ENCODE measurements around the gene SPRY1. TPM values are rescaled to one million over a fixed set of nuclear protein-coding genes. Genes with fewer than 3 reads are reported as not detected.
A peak's percentile ranks its signal among the peaks of the same experiment; 100 is the strongest.

The SPRY1 gene
- total and polyA plus RNA-seq, 2 experiments from 2014 or later: 29.7 to 43.9 TPM

DNA sequence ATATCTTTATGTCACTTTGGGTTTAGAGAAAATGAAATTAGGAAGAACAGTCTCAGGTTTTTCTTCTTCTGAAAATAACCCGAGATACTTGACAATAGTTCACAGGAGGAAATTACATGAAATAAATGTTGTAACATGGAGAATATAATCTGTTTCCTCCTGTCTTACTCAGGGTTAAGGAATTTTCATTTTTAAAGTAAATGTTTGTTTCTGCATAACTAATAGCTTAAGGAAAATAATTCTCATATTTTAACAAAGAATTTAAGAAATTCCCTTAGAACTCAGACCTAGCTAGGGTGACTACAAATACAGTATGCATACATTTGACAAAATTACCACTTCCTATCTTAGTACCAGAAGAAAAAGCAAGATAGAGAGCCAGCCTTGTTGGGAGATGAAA is 17.2 kb upstream of the SPRY1 start:
- Histone ChIP-seq H3K4me3 (no peak overlapping the region), H3K36me3 (no peaks in the 10 kb centered on the region), H3K9me3 (ENCODE audit: low read depth) (no peaks in the 10 kb centered on the region), H3K4me1 (ENCODE audit: low read depth) (no peaks in the 10 kb centered on the region), H3K27me3 (no peaks in the 10 kb centered on the region), H3K27ac (no peak overlapping the region)
- DNase-seq (ENCODE audit: low read depth in 1 of 2, low spot score in 1 of 2): no peak
- TF ChIP-seq, protein P1, sequence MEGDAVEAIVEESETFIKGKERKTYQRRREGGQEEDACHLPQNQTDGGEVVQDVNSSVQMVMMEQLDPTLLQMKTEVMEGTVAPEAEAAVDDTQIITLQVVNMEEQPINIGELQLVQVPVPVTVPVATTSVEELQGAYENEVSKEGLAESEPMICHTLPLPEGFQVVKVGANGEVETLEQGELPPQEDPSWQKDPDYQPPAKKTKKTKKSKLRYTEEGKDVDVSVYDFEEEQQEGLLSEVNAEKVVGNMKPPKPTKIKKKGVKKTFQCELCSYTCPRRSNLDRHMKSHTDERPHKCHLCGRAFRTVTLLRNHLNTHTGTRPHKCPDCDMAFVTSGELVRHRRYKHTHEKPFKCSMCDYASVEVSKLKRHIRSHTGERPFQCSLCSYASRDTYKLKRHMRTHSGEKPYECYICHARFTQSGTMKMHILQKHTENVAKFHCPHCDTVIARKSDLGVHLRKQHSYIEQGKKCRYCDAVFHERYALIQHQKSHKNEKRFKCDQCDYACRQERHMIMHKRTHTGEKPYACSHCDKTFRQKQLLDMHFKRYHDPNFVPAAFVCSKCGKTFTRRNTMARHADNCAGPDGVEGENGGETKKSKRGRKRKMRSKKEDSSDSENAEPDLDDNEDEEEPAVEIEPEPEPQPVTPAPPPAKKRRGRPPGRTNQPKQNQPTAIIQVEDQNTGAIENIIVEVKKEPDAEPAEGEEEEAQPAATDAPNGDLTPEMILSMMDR (IDR thresholded peaks at IDR 0.05; ENCODE audit: low read depth, low read length): no peak

DNA sequence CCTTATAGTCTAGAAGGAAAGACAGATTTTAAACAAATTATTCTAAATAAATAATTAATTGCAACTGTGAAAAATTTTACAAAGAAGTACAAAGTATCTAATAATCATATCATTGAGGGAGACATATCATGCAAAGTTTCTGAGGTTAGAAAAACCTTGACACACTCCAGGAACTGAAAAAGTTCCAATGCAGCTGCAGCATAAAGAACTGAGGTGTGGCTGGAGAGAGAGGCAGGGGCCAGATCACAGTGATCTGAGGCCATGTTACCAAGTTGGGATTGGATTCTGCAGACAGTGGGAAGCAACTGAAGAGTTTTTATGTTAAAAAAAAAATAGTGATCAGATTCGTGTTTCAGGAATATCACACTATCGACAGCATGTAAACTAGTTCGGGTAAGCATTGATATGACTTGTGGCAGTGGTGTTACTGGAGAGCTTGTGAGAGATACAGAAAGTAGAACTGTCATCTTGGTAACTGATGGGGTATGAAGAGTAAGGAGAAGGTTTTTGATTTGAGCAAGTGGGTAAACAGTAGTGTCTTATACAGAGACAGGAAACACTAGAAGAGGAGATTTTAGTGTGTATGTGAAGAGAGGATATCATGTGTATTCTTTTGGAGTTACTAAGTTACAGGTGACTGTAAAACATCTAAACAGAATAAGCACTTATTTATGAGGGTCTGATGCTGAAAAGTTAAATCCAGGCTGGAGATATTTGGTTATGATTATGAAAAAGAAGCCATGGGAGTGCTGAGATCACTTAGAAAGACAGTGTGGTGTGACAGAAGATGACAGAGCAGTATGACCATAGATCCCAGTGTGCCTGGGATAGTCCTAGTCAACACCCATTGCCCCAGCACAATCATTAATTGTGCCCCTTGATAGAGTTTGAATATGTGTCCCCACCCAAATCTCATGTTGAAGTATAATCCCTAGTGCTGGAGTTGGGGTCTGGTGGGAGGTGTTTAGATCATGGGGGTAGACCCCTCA is 15.6 kb upstream of the SPRY1 start:
- DNase-seq (ENCODE audit: low read depth in 1 of 2, low spot score in 1 of 2): no peak
- Histone ChIP-seq H3K9me3 (ENCODE audit: low read depth) (no peaks in the 10 kb centered on the region), H3K27ac (no peak overlapping the region), H3K4me1 (ENCODE audit: low read depth) (no peaks in the 10 kb centered on the region), H3K4me3 (no peak overlapping the region), H3K27me3 (no peaks in the 10 kb centered on the region), H3K36me3 (no peaks in the 10 kb centered on the region)
- TF ChIP-seq, protein P1 (IDR thresholded peaks at IDR 0.05; ENCODE audit: low read depth, low read length): no peak

DNA sequence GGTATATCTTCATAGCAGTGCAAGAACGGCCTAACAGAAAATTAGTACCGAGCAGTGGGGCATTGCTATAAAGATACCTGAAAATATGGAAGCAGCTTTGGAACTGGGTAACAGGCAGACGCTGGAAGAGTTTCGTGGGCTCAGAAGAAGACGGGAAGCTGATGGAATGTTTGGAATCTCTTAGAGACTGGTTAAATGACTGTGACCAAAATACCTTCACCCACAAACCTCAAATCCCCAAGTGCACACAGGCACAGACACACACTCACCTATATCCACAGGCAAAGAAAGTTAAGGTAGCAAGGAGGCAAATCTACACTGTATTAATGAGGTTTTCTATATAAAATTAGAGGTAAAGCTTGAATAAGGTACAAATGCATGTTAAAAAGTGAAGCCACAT is 14.6 kb upstream of the SPRY1 start:
- Histone ChIP-seq H3K9me3 (ENCODE audit: low read depth) (no peaks in the 10 kb centered on the region), H3K27ac (no peak overlapping the region), H3K4me3 (no peak overlapping the region), H3K27me3 (no peaks in the 10 kb centered on the region), H3K36me3 (no peaks in the 10 kb centered on the region), H3K4me1 (ENCODE audit: low read depth) (no peaks in the 10 kb centered on the region)
- TF ChIP-seq, protein P1 (IDR thresholded peaks at IDR 0.05; ENCODE audit: low read depth, low read length): no peak
- DNase-seq (ENCODE audit: low read depth in 1 of 2, low spot score in 1 of 2): no peak

DNA sequence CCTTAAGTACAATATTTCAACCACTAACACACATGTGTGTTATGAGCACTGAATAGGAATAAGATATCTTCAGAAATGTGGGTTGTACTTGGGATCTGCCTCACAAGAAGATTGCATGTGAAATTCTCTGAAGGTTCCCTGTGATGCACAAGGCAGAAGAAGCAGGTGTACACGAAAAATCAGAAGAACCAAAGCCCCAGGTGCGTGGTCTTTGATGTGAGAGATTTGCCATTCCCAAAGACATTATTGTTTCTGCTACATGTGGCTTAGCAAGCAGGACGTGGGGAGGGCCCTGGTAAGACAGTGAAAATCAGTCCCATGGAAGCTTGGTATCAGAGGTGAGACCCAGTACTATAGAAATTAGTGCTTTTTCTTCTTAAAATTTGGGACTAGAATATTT is 13.0 kb upstream of the SPRY1 start:
- Histone ChIP-seq H3K27ac (no peak overlapping the region), H3K4me1 (ENCODE audit: low read depth) (no peaks in the 10 kb centered on the region), H3K36me3 (no peaks in the 10 kb centered on the region), H3K4me3 (no peak overlapping the region), H3K27me3 (no peaks in the 10 kb centered on the region), H3K9me3 (ENCODE audit: low read depth) (no peaks in the 10 kb centered on the region)
- TF ChIP-seq, protein P1 (IDR thresholded peaks at IDR 0.05; ENCODE audit: low read depth, low read length): no peak
- no peak for DNase-seq (ENCODE audit: low read depth in 1 of 2, low spot score in 1 of 2)

DNA sequence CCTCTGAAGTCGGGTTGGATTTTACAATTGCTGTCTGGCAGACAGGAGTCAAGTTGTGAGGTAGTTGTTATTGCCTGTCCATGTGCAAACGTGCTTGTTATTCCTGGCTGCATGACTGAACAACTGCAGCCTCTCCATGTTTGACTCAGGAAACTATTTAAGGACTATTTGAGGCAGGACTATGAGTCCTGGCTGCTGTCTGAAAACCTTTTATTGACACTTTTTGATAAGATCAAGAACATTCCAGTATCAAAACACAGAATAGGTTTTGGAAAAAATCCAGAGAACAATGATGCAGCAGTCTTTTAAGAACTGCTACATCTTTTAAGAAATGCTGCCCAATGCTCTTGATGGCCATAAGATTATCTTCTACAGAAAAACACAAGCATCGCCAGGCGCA is 10.0 kb upstream of the SPRY1 start:
- Histone ChIP-seq H3K27ac (no peak overlapping the region), H3K27me3 (no peaks in the 10 kb centered on the region), H3K4me1 (ENCODE audit: low read depth) (no peaks in the 10 kb centered on the region), H3K36me3 (no peaks in the 10 kb centered on the region), H3K4me3 (no peak overlapping the region), H3K9me3 (ENCODE audit: low read depth) (no peaks in the 10 kb centered on the region)
- DNase-seq (ENCODE audit: low read depth in 1 of 2, low spot score in 1 of 2): peak in 1 of 2 donors; percentile 25
- TF ChIP-seq, protein P1 (IDR thresholded peaks at IDR 0.05; ENCODE audit: low read depth, low read length): no peak
